NCI-H446 treated with DMSO at 0.1 percent for 48 hours (cell line): Measurements from ENCODE around the gene KRT17.
"Not testable (repeated sequence)": the region's sequence is repeated elsewhere in the genome, so short reads cannot be mapped to it uniquely, and the experiment has no call there.

Experiments
- DNase-seq: peaks from one replicate; lab custom pipeline; 2025; lab: John Stamatoyannopoulos, UW

Gene KRT17

DNA sequence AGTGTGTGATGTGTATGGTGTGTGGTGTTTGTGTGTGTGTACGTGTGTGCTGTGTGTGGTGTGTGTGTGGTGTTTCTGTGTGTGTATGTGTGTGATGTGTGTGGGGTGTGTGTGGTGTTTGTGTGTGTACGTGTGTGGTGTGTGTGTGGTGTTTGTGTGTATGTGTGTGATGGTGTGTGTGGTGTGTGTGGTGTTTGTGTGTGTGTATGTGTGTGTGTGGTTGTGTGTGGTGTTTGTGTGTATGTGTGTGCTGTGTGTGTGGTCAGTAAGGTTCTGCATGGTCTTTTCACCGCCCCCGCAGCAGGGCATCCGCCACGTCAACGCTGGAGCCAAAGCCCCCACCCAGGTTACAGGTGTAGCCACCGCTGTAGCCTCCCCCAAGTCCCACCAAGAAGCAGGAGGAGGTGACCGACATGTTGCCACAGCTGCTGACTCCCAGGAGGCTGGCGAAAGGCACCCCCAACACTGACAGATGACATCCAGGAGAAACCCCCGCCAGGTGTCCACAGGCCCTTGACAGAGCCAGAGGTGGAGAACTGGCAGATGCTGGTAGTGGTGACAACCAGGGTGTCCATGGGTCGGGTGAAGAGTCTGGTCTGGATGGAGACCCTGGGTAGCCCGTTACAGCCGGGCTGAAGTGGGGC, 9.3 kb upstream of the KRT17 start:
- DNase-seq = no peak

- no peak for DNase-seq
These were observed 8.2 kb upstream of the KRT17 start for GRCh38 chr17:41632482-41633105.

DNA sequence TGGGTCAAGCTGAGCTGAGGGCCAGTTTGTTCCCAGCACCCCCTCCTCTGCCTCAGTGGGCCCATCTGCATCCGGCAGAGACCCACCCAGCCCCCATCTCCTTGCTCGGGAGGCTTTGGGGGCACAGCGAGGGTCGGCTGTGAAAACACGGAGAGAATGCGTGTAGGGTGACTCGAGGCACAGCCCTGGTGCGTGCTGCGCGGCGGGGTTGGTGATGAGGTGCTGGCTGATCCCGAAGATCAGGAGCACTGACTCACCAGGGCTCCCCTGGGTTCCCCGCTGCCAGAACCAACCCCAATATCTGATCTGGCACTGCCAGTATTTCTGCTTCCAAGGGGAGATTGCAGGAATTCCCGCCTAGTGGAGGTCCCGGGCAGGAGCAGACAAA, 7.5 kb upstream of the KRT17 start:
- no peak for DNase-seq

DNA sequence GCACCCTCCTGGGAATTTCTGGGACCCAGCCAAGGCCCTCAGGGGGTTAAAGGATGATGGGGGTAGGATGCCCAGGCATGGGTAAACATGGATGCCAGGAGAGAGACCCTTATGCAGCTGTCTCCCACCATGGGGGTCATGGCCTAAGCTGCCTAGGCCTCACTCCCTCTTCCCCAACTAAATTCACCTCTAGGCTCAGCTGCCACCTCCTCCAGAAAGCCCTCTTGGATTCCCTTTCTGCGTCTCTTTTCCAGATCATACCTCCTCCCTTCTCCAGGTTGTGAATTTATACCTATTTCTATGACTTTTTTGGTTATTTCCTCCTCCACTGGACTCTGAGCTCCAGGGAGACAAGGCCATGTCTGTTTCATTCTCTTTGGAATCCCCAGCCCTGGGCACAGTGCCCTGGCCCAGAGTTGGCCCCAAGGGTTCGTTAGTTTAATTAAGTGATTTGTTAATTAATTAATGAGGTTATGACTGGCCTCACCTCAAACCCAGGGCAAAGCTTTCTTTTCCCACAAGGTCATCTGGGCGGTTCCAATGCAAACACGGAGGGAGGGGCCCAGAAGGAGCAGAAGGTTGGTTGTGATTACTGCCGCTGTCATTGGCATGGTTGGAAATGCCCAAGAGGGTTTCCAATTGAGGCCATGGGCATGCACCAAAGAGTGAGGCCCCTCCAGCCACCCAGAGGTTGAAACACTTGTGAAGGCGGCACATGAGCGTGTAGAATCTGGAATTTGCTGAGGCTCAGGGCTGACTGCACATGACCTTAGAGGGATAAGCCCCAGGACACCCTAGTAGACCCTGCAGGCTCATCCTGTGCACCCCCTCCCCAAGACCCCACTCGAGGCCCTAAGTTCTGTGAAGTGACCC, 6.9 kb upstream of the KRT17 start:
- DNase-seq = no peak

- DNase-seq = no peak
These were observed 5.7 kb upstream of the KRT17 start for GRCh38 chr17:41629826-41630670.

DNA sequence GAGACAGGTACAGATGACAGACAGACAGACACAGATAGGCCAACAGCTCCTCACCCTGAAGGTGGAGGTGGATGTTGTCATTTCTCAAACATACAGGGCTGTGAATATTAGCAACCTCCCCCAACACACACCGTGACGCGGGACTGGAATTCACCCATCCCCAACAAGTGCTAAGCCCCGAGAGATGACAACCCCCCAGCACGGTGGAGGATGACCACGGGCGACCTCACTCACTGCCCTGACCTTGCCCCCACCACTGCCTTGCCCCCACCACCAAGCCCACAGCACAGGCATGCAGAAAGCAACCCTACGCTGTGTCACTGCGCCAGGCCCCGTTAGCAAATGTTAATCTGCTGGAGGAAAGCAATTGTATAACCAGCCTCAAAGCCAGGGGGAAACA, 4.9 kb upstream of the KRT17 start:
- no peak for DNase-seq

GRCh38 chr17:41628621-41629255, 4.4 kb upstream of the KRT17 start:
- DNase-seq = not testable (repeated sequence)

- DNase-seq = not testable (repeated sequence)
These were observed 3.6 kb upstream of the KRT17 start for GRCh38 chr17:41628073-41628370.

GRCh38 chr17:41627316-41628072, 3.1 kb upstream of the KRT17 start:
- no peak for DNase-seq

DNA sequence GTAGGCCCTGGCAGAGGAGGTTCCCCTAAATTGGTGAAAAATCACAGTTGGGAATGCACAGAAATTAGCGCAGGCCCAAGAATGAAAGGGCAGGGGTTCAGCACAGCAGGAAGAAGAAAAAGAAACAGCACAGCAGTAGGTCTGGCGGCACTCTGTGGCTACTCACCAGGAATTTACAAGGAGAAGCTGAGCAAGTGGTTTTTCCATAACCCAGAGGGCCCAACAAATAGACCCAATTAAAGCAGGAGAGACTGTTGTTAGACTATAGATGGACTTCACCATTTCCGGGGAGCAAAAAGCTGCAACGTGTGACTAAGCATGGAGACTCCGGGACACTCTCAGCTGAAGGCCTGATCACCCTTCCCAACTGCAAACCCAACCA, 2.5 kb upstream of the KRT17 start:
- not testable (repeated sequence) for DNase-seq

GRCh38 chr17:41626028-41626913, 1.9 kb upstream of the KRT17 start:
- DNase-seq = not testable (repeated sequence)

- no peak for DNase-seq
These were observed 1.2 kb upstream of the KRT17 start for GRCh38 chr17:41625602-41626001.

DNA sequence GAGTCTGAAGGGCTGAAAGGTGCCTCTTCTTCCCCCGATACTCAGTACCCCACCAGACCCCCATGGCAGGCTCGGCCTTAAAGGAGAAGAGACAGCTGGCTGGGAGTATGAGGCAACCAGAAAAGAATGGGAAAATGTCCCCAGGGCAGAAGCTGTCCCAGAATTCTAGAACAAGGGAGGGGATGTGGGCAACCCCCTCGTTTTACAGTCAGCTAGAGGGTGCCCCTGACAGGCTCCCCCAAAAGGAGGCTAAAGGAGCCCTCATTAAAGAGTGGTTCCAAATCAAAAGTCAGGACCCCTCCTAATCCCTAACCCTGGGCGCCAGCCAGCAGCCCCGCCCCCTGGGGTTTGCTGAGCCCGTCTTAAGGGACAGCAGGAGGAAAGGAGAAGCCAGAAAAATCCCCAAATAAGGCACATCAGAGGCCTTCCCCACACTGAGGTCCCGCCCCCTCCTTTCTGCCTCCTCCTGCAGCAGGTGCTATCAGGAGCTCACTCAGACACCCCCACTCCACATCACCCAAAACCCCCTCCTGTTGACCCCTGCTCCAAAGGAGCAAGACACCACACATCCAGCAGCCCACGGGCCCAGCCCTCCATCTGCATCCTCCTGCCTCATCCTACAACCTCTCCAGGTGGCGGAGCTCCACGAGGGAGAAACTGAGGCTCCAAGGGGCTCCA, 1.1 kb downstream of the KRT17 start:
- DNase-seq = not testable (repeated sequence)

GRCh38 chr17:41622340-41623183, 1.8 kb downstream of the KRT17 start:
- not testable (repeated sequence) for DNase-seq

DNA sequence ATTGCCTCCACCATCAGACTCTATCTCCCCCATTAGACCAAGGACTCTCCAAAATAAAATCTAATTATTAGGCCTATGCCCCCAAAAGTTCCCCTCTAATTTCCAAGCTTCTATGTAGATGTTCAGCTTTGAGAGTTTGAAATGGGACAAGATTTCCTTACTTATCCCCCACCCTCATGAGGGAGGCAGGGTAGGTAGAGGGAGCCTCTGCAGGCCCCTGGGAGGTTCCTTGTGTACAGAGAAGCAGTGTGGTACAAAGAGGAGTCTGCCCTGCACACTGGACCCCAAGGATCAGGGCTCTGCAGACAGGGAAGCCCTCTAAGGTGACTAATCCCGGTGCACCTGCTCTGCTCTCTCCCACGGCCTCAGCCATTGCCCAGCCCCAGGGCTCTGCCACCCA, 2.5 kb downstream of the KRT17 start:
- no peak for DNase-seq

GRCh38 chr17:41621435-41621817, 2.9 kb downstream of the KRT17 start:
- not testable (repeated sequence) for DNase-seq

DNA sequence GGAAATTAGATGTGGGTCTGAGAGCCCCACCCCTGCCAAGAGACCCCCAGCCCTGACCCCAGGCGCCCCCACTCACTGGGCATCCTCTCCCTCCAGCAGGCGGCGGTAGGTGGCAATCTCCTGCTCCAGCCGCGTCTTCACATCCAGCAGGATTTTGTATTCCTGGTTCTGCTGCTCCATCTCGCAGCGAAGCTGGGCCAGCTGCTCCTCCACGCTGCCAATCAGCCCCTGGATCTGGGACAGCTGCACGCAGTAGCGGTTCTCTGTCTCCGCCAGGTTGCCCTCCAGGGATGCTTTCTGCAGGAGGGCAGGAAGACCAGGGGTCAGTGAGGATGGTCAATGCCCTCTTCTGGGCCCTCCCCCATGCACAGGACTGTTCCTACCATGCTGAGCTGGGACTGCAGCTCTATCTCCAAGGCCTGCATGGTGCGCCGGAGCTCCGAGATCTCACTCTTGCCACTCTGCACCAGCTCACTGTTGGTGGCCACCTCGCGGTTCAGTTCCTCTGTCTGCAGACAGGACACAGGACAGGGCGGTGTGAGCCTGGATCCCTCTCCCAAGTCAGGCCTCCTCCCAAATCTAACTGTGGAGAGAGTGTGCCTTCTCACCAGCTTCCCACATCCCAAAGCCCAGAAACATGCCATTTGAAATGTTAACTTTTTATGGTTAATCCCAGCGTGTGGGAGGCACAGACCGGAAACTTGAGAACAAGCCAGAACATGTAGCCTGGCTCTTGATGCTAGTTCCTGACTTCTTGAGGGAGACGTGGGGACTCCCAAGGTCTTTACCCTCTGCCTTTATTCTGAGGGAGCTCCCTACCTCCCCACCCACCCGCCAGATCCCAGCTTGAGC, 3.6 kb downstream of the KRT17 start:
- no peak for DNase-seq
